GM18511 (cell line): ENCODE results near the gene COL7A1.
"Not testable (repeated sequence)": the region's sequence is repeated elsewhere in the genome, so short reads cannot be mapped to it uniquely, and the experiment has no call there.

Experiments used
- ATAC-seq: cut with Tn5 transposase; IDR thresholded peaks from one replicate; pipeline ENCODE4 v1.9.1; 2021; ENCODE audit warnings: mild to moderate bottlenecking, moderate library complexity; ENCODE audit not compliant: unreplicated experiment

The COL7A1 gene

DNA sequence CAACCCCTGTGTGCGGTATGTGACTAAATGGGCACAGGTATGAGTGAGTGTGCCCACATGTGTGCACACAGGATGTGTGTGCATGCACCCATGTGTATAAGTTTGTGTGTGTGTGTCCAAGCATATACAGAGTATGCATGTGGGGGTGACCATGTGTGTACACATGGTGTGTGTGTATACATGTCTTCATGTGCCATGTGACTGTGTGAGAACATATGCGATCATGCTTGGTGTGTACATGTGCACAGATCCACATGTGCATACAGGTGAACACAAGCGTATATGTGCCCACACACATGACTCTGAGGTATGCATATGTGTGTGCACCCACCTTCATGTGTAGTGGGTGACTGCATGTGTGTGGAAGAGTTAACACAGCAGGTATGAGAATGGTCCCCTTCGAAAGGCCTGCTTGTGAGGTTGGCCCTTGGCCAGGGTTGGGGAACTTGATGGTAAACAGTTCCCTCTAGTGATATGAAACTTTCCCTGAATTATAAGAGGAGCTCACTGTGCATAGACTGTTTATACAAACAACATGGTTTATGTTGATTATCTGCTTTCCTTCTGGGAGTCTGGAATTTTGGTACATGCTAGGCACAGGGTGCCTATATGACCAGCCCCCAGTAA is 48.8 kb downstream of the COL7A1 start:
- ATAC-seq, result no peak

DNA sequence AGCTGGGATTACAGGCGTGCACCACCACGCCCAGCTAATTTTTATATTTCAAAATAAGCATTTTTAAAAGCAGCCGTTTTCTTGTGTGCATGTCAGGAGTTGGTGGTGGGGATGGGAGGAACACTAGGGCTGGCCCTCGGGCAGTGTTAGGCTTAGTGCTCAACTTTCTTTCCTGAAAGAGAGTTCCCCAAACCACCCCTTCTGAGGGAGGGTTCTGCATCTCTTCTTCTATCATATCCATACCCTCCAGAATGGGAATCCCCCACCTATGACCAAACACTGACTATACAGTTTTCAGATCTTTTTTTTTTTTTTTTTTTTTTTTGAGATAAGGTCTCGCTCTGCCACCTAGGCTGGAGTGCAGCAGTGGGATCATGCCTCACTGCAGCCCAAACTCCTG is 51.0 kb downstream of the COL7A1 start:
- ATAC-seq, result no peak

- ATAC-seq, result no peak
Observed at GRCh38 chr3:48543271-48543866, 51.8 kb downstream of the COL7A1 start.

- ATAC-seq, result no peak
Observed at GRCh38 chr3:48538451-48538850, 56.7 kb downstream of the COL7A1 start.

- no peak for ATAC-seq
Observed at GRCh38 chr3:48536785-48537184, 58.3 kb downstream of the COL7A1 start.

DNA sequence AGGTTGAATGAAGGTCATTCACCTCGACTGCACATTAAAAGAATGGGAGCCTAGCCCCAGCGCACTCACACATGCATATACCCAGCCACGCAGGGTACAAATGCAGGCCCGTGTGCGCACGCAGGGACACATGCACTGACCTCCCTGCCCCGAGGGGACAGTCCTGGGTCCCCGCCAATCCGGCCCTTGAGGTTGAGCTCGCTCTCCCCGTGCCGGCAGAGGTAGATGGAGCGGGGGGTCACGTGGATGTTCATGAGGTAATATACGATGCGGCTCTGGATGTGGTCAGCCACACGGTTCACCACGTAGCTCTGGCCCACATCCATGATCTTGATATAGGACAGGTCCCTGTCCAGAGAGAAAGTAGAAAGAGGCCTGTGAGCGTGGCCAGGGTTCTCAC is 59.0 kb downstream of the COL7A1 start:
- no peak for ATAC-seq

- no peak for ATAC-seq
Observed at GRCh38 chr3:48535578-48535977, 59.6 kb downstream of the COL7A1 start.

GRCh38 chr3:48532977-48533337 is 62.2 kb downstream of the COL7A1 start:
- ATAC-seq, result no peak

DNA sequence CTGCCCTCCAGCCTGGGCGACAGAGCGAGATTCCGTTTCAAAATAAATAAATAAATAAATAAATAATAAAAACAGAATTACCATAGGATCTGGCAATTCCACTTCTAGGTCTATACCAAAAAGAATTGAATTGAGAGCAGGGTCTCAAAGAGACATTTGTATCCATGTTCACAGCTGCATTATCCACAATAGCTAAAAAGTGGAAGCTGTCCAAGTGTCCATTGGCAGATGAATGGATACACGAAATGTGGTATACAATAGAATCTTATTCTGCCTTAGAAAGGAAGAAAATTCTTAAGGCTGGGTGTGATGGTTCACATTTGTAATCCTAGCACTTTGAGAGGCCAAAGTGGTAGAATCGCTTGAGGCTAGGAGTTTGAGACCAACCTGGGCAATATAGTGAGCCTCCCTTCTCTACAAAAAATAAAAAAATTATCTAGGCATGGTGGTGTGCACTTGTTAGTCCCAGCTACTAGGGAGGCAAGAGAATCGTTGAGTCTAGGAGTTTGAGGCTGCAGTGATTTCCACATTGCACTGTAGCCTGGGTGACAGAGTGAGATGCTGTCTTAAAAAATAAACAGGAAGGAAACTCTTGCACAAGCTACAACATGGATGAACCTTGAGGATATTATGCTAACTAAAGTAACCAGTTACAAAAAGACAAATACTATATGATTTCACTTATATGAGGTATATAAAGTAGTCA is 62.7 kb downstream of the COL7A1 start:
- no peak for ATAC-seq

GRCh38 chr3:48530701-48531100 is 64.4 kb downstream of the COL7A1 start:
- not testable (repeated sequence) for ATAC-seq

DNA sequence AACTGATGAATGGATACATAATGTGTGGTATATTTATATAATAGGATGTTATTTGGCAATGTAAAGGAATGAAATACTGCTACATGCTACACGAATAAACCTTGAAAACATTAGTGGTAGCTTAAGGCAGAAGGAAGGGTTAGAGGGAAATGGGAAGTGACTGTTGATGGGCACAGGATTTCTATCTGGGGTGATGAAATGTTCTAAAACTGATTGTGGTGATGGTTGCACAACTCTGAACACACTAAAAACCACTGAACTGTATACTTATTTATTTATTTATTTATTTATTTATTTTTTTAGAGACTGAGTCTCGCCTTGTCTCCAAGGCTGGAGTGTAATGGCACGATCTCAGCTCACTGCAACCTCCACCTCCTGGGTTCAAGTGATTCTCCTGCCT is 66.4 kb downstream of the COL7A1 start:
- ATAC-seq, result no peak

GRCh38 chr3:48528048-48528447 is 67.1 kb downstream of the COL7A1 start:
- ATAC-seq, result no peak

DNA sequence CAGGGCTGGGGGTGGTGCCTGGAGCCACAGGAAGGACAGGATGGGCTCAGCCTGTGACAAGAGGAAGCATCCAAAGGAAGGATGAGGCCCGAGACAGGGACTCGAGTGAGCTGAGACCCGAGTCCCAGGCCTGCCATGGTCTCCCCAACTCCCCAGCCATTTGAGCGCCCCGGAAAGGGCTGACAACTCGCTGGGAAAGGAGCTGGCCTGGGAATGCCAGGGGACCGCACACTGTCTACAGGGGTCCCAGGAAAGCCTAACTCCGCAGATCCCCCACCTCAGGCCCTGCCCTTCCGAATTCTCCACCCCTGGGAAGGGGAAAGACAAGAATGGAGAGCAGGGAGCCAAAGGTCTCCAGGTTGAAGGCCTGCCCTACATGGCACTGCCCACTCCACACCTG is 70.2 kb downstream of the COL7A1 start:
- no peak for ATAC-seq

GRCh38 chr3:48521635-48522034 is 73.5 kb downstream of the COL7A1 start:
- no peak for ATAC-seq

- ATAC-seq, result no peak
Observed at GRCh38 chr3:48519277-48519643, 75.9 kb downstream of the COL7A1 start.

- ATAC-seq, result no peak
Observed at GRCh38 chr3:48518638-48519276, 76.4 kb downstream of the COL7A1 start.

DNA sequence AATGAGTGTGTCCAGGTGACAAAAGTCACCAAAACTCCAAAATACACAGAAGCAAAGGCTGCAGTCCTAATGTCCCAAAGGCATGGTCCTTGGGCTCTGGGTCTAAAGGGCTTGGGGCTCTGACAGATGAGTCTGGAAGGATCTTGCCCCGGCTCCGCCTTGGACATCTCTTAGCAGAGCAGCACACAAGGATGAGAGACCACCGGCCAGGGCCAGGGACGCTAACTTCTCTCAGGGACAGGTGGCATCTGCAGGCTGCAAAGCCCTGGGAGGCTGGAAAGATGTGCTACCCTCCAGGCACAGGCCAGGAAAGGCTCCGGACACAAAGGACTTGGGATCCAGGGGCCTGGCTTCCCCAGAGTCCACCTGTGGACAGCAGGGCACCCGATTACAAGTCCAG is 77.1 kb downstream of the COL7A1 start:
- ATAC-seq, result no peak

DNA sequence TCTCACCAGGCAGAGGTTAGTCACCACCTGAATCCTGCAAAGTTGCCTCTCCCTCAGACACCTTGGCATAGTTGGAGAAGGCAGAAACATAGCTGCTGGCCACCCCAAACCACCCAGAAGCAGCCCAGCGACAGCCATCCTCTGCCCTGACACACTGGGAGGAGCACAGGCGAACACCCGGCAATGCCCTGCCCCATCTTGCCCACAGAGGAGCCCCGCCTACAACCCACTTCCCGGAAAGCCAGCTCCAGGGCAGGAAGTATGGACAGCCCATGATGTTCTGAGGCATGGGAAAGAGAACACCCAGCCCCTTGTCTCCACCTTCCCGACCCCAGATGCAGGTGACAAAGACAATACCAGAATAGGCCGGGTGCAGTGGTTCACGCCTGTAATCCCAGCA is 78.6 kb downstream of the COL7A1 start:
- ATAC-seq, result no peak

DNA sequence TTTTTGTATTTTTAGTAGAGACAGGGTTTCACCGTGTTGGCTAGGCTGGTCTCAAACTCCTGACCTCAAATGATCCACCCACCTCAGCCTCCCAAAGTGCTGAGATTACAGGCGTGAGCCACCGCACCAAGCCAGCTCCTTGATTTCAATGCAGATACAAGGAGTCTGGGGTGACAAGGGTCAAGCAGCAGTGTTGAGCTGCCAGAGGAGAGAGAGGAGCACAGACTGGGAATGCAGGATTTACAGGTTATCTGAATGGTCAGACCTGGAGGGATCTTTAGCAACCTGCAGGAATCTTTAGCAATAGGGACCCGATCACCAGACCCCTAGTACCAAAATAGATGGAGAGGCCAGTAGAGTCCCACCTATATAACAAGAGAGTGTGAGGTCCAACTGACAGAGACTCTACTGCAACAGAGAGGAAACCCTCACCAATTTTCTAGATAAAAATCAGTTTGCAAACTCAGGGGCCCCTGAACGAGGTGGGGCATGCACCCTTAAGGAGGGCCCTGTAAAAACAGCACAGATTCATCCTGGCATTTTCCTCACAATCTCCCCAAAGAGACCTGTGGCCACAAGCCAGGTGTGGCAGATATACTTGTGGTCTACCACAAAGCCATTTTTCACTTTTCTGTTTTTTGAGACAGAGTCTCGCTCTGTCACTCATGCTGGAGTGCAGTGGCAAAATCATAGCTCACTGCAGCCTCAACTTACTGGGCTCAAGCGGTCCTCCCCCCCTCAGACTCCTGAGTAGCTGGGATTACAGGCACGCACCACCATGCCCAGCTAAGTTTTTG is 80.5 kb downstream of the COL7A1 start:
- ATAC-seq, result no peak
